Activated T-cell treated with anti-CD3 and anti-CD28 coated beads, Interleukin-2, amount 50 U/mL, for 4 hours (primary cell): ENCODE results near the gene TBC1D10B. TPM values are rescaled to one million over a fixed set of nuclear protein-coding genes. Genes with fewer than 3 reads are reported as not detected.
A peak's percentile ranks its signal among the peaks of the same experiment; 100 is the strongest.

ENCODE experiments used
- ATAC-seq, 2 donors: fragments of 200-7000 bp; cut with Tn5 transposase; one replicate each; pipeline ENCODE4 v1.10.0; 2021
- DNase-seq: peaks from one replicate; pipeline ENCODE4 v3.0.0-alpha.2; 2020
- H3K27me3 Mint-ChIP-seq: one replicate; pipeline ENCODE4 v1.8.0; 2021; ENCODE audit warnings: low read depth, mixed read lengths
- H3K36me3 Mint-ChIP-seq: one replicate; pipeline ENCODE4 v1.8.0; 2022; ENCODE audit warnings: mixed read lengths; ENCODE audit not compliant: insufficient read depth
- H3K4me1 Mint-ChIP-seq: one replicate; pipeline ENCODE4 v1.8.0; 2021; ENCODE audit warnings: low read depth, mixed read lengths
- H3K4me3 Mint-ChIP-seq: one replicate; pipeline ENCODE4 v1.8.0; 2021; ENCODE audit warnings: mild to moderate bottlenecking, moderate library complexity, mixed read lengths
- H3K9me3 Mint-ChIP-seq: one replicate; pipeline ENCODE4 v1.8.0; 2021; ENCODE audit warnings: mixed read lengths
- total RNA-seq, 3 donors: library from RNA; stranded (reverse); gene quantifications; one replicate each; pipeline ENCODE4 v1.2.1, GENCODE V29; 2021

Gene TBC1D10B
- total RNA-seq, 3 donors from 2014 or later = 48.2 to 52.5 (median 49.6) TPM

DNA sequence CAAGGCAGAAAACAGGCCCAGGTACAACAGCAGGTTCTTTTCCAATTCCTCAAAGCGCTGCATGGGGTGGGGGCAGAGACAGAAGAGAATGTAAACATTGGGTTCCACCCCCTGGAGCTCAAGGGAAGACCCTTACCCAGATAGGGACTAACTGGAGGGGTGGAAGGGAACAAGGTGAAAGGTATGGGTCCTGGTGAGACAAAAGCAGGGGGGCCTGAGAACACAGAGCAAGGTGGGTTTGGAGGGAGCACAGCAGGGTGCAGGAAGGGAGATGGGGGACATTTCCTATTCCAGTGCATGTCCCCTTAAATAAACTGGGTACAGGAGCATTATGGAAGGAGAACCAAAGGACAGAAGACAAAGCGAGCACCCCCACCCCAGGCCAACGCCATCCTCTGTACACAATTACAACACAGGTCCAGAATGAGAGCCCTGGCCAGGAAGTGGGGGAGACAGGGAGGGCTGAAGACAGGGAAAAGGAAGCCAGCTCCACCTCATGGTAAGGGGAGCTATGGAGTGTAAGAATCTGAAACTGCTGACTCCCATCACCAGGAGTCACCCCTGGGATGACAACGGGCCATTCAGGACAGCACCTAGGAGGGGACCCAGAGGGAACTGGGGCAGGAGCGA is 13.1 kb downstream of the TBC1D10B start:
- no peak for DNase-seq
- Mint-ChIP-seq H3K36me3 (peaks cover 30% of the 10 kb centered on the region), H3K4me3 (no peak overlapping the region), H3K9me3 (no peaks in the 10 kb centered on the region), H3K27me3 (no peaks in the 10 kb centered on the region), H3K4me1 (peaks cover 30% of the 10 kb centered on the region)
- ATAC-seq = no peak

DNA sequence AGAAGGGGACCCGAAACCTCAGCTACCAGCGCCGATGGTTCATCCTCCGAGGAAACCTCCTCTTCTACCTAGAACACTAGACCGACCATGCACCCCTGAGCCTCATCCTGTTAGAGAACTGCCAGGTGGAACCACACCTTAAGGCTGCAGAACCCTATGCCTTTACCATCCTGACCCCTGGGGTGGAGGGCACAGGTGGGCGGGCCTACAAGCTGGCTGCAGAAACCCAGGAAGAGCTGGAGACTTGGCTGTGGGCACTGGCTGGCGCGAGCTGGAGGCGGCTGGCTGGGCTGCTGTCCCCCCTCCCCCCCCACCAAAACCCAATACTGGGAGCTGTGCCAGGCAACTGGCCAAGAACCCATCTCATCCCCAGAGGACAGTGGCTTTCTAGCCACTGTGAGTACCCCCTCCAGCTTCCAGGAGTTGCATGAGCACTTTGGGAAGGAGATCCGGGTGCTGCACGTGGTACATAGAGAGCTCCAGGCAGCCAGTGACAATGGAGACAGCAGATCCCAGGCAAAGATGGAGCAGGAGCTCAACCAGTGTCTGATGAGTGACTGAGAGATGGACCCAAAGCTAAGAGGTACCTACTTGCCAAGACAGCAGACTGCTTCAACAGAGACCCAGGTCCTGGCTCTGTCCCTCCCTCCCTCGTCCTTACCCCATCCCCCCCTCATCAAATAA is 13.8 kb downstream of the TBC1D10B start:
- no peaks in the 10 kb centered on the region for H3K27me3 Mint-ChIP-seq
- peaks cover 33% of the 10 kb centered on the region for H3K4me1 Mint-ChIP-seq
- no peaks in the 10 kb centered on the region for H3K9me3 Mint-ChIP-seq
- H3K36me3 Mint-ChIP-seq = peaks cover 29% of the 10 kb centered on the region
- no peak for ATAC-seq
- peak overlapping the region; percentile 95 for H3K4me3 Mint-ChIP-seq
- no peak for DNase-seq

- DNase-seq (no peak), ATAC-seq (no peak)
- Mint-ChIP-seq H3K4me1 (peaks cover 34% of the 10 kb centered on the region), H3K9me3 (no peaks in the 10 kb centered on the region), H3K36me3 (peaks cover 27% of the 10 kb centered on the region), H3K4me3 (peak overlapping the region; percentile 95), H3K27me3 (no peaks in the 10 kb centered on the region)
Measured at GRCh38 chr16:30355954-30356308, 14.4 kb downstream of the TBC1D10B start.

DNA sequence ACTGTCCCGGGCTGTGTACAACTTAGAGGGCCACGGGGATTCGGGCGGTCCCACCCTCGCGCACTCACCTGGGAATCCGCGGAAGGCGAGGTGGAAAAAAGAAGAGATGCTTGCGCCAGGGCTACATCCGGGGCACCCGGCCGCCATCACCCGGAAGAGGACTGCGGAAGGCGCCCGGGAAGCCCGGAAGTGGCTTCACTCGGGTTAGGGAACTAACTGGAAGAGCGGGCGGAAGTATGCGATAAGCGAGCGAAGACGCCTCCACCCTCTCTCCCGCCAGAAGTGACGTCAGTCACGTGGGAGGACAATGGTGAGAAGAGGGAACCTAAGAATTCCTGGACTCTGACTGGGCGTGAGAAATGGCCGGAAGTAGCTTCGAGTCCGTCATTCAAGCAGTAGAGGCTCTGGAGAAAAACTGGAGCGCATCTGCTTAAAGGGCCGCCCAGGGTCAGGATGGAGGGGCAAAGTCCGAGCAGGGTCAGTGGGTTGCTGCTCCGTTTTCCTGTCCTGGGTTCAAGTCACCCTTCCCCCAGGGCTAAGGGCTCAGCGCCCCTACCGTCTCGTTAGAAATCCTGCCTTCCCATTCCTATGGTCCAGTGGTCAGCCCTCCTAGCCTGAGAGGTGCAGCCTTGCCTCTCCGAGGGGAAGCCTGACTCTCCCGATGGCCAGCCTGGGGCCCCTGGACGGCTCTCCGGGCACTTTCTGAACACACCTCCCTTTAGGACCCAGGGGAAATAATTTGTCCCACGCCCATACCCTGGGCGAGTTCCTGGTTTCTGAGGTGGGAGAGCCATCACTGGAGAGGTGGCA is 14.9 kb downstream of the TBC1D10B start, which contains the start of gene CD2BP2:
Gene CD2BP2, minus strand, starts transcription at position 165 of the 810 bp plus-strand sequence. CDS start 627 bp downstream, outside the sequence.
- Mint-ChIP-seq H3K36me3 (peaks cover 26% of the 10 kb centered on the region), H3K4me3 (peak within 1 kb of the TSS; percentile 95), H3K27me3 (no peaks in the 10 kb centered on the region), H3K9me3 (no peaks in the 10 kb centered on the region), H3K4me1 (peaks cover 40% of the 10 kb centered on the region)
- ATAC-seq (peak; percentile 92 to 95), DNase-seq (peak; percentile 86)

DNA sequence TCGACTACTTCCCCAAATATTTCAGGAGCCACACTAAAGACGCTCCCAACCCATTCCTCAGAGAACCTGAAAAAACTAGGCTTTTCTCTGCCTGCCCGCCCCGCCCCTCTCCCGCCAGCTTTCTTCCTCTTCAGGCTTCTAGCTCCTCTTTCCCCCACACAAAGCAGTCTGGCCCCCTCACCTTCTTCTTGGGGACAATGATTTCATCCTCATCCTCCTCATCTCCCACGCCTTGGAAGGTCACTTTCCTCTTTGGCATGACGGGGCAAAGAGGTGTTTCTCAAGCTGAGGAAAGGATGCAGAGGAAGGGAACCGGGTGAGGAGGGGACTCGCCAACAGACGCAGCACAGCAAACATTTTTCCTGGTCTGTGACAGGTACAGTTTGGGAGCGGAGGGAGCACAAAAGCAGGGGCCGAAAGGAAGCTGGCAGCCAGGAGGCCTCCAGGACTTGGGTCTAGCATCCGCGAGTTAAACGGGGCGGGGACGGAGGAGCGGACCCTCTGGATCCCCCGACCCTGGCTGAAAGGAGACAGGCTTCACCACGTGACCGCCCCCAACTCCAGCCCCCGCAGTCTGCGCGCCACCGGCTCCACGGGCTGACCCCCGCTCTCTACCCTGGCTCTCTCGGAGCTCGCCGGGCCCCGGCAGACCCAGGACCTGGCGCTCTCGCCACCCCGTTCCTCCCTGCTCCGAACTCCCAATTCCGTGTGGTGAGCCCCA is 15.7 kb downstream of the TBC1D10B start:
- H3K4me1 Mint-ChIP-seq = peaks cover 46% of the 10 kb centered on the region
- H3K36me3 Mint-ChIP-seq = peaks cover 27% of the 10 kb centered on the region
- DNase-seq (no peak), ATAC-seq (peak; percentile 41 to 53)
- H3K4me3 Mint-ChIP-seq = peak overlapping the region; percentile 95
- H3K27me3 Mint-ChIP-seq = no peaks in the 10 kb centered on the region
- no peaks in the 10 kb centered on the region for H3K9me3 Mint-ChIP-seq

DNA sequence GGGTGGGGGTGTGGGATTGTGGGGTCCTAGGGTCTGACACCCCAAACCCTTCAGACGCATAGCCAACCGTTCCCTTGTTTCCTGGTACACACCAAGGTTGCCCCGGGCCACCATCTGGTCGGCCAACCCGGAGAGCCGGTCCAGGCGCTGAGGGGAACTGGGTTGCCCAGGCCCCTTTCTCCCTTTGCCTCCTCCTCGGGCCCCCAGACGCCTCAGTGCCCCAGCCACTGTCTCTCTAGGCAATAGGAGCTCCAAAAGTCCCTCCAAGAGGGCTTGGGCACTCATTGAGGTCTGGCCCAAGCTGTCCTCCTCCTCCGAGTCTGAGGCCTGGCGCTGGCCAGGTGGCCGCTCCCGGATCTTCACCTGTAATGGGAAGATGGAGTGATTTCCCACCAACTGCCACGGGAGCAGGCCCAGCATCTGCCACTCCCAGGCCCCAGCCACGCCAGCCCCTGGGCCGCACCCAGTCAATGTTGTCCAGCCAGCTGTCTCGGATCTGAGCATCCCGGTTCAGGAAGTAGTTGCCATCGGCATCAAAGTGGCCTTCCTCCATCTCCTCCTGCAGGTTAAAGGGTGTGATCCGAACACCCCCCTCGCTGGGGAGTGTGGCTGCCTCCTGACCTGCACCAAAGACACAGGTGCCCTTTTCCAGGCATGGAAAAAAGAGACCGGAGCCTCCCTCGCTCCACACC is 16.7 kb downstream of the TBC1D10B start:
- H3K9me3 Mint-ChIP-seq = no peaks in the 10 kb centered on the region
- peaks cover 51% of the 10 kb centered on the region for H3K4me1 Mint-ChIP-seq
- no peaks in the 10 kb centered on the region for H3K27me3 Mint-ChIP-seq
- peak overlapping the region; percentile 95 for H3K4me3 Mint-ChIP-seq
- peaks cover 32% of the 10 kb centered on the region for H3K36me3 Mint-ChIP-seq
- DNase-seq (no peak), ATAC-seq (no peak)

DNA sequence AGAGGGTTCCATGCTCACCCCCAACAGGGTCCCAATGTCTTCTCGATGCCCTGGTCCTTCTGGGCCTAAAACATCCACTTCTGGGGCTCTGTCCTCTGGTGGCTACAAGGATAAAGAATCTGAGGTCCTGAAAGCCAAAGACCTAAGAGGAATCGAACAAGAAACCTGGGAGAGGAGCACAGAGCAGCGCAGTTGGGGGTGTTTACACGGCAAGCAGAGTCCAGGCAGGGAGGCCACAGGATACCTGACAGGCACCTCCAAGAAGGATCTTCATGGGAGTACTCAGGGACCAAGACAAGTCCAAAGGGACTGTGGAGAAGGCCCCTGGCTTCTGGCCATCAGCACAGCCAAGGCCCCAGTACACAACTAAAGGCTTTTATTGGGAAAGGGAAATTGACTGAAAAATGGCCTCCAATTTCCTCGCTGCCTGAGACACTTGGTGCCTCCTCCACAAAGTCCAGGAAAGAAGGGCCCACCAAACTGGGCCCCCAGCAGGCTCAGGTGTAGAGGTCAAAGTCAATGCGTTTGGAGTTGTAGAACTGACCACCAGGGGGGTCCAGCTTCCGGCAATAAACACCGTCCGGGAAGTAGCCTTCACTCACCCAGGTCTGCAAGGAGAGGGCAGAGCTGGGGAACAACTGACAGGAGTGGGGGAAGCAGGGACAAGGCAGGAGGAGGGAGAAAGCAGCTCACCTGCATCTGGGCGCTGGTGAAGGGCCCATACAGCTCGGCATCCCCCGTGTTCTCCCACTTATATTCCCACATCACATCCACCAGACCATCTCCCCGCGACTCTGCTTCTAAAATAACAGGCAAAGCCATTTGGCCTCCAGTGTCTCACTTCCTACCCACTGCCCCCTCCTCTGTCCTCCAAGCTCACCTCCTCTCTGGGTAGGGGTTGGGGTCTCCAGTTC is 17.5 kb downstream of the TBC1D10B start:
- H3K4me1 Mint-ChIP-seq = peaks cover 51% of the 10 kb centered on the region
- DNase-seq (no peak), ATAC-seq (no peak)
- no peaks in the 10 kb centered on the region for H3K27me3 Mint-ChIP-seq
- H3K36me3 Mint-ChIP-seq = peaks cover 30% of the 10 kb centered on the region
- H3K4me3 Mint-ChIP-seq = peak overlapping the region; percentile 47
- no peaks in the 10 kb centered on the region for H3K9me3 Mint-ChIP-seq

DNA sequence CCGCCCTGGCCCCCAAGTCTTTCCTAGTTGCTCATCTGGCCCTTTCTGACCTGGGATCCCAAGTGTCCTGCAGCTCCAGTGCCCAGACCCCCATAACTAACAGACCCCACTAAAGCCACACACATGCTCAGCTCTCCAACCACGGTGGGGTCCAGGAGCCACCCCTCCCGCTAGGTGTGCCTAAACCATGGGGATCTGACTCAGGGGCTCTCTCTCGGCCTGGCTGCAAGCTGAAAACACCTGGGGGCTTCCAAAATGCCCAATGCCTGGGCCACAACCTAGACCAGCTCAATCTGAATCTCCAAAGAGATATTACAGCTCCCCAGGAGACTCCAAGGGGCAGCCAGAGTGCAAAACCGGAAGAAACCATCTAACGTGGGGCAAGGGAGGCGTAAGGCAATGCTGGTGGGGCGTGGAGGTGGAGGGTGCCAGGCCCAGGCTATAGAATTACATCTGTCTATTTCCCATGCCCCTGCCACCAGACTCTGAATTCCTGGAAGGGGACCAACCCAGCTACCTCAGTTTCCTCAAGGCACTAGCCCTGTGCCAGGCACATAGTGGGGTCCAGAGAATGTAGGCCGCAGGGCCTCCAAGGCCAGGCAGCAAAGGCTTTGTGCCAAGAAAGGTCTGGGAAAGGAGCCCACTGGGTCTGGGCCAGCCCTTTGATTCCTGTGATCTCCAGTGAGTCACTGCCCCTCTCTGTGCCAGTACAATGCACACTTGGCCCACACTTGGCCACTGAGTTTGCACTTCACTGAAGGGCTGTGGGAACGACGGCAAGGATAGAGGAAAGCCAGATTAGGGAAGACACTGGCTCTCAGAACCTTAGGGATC is 18.5 kb downstream of the TBC1D10B start:
- H3K36me3 Mint-ChIP-seq = peaks cover 26% of the 10 kb centered on the region
- no peak overlapping the region for H3K4me3 Mint-ChIP-seq
- peaks cover 51% of the 10 kb centered on the region for H3K4me1 Mint-ChIP-seq
- no peaks in the 10 kb centered on the region for H3K9me3 Mint-ChIP-seq
- DNase-seq = no peak
- H3K27me3 Mint-ChIP-seq = no peaks in the 10 kb centered on the region
- no peak for ATAC-seq

DNA sequence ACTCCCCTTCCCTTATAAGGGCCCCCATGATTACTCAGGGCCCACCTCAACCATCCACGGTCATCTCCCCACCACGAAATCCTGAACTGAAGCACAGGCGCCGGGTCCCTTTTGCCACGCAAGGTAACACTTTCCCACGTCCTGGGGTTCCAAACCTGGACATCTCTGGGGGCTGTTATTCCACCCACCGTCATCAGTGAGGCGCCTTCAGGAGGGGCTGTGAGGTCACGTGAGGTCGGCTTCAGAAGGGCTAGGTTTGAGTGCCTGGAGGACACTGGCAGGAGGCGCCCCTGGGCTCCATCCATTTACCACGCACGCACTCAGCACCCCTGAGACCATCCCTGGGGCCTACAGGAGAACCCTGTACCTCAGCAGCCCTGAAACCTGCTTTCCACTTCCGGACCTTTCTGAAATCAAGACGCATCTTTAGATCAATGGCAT is 19.3 kb downstream of the TBC1D10B start:
- H3K4me3 Mint-ChIP-seq = no peak overlapping the region
- no peak for DNase-seq
- H3K4me1 Mint-ChIP-seq = peaks cover 47% of the 10 kb centered on the region
- ATAC-seq = no peak
- H3K9me3 Mint-ChIP-seq = no peaks in the 10 kb centered on the region
- H3K27me3 Mint-ChIP-seq = no peaks in the 10 kb centered on the region
- peaks cover 26% of the 10 kb centered on the region for H3K36me3 Mint-ChIP-seq

DNA sequence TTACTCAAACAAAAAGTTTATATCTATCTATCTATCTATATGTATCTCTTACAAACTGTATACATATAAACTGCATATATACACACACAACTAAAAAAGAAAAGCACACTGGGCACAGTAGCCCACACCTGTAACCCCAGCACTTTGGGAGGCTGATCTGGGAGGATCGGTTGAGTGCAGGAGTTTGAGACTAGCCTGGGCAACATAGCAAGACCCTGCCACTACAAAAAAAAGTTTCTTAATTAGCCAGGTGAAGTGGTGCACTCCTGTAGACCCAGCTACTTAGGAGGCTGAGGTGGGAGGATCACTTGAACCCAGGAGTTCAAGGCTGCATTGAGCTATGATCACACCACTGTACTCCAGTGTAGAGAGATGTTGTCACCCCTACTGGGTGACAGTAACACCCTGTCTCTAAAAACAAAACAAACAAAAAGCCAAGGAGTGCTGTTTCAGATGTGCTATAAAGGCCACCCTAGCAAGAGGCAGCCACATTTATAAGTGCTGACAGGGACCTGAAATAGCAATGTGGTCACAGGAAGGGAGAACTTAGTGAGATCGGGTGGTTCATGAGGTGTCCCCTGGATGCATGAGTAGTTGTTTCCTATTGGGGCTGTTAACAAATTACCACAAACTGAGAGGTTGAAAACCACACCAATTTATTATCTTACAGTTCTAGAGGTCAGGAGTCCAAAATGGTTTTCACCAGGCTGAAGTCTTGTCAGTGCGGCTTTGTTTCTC is 20.0 kb downstream of the TBC1D10B start:
- H3K4me1 Mint-ChIP-seq = peaks cover 42% of the 10 kb centered on the region
- H3K27me3 Mint-ChIP-seq = no peaks in the 10 kb centered on the region

DNA sequence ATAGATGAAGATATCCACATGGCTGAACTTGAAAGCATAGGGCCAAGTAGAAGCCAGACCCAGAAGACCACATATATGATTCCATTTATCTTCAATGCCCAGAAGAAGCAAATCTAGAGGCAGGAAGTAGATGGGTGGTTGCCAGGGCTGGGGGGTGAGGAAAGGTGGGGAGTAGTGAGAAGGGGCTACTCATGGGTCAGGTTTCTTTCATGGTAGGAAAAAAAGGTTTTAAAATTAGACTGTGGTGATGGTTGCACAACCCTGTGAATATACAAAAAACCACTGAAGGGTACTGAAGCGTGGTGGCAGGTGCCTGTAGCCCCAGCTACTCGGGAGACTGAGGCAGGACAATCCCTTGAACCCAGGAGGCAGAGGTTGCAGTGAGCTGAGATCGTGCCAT is 20.6 kb downstream of the TBC1D10B start:
- Mint-ChIP-seq H3K27me3 (no peaks in the 10 kb centered on the region), H3K4me3 (no peak overlapping the region), H3K36me3 (peaks cover 26% of the 10 kb centered on the region), H3K9me3 (no peaks in the 10 kb centered on the region), H3K4me1 (peaks cover 38% of the 10 kb centered on the region)
- ATAC-seq = no peak
- no peak for DNase-seq

More for the DNA sequence above, 20.0 kb downstream of the TBC1D10B start:
- Mint-ChIP-seq H3K36me3 (peaks cover 26% of the 10 kb centered on the region), H3K9me3 (no peaks in the 10 kb centered on the region), H3K4me3 (no peak overlapping the region)
- no peak for DNase-seq
- ATAC-seq = peak in 1 of 2 donors; percentile 30

GRCh38 chr16:30348929-30349328 is 21.4 kb downstream of the TBC1D10B start:
- no peak overlapping the region for H3K4me3 Mint-ChIP-seq

More at GRCh38 chr16:30348929-30349328, 21.4 kb downstream of the TBC1D10B start:
- H3K36me3 Mint-ChIP-seq = peaks cover 21% of the 10 kb centered on the region
- no peaks in the 10 kb centered on the region for H3K27me3 Mint-ChIP-seq
- H3K9me3 Mint-ChIP-seq = no peaks in the 10 kb centered on the region
- DNase-seq (no peak), ATAC-seq (no peak)
- H3K4me1 Mint-ChIP-seq = peaks cover 31% of the 10 kb centered on the region
